Uterus (tissue), 2 donors: Measurements from ENCODE around the gene GOLM1.

ENCODE experiments used
- CTCF ChIP-seq, 4 experiments: fragments of 200-600 bp in 2 of 4; fragments of 450-650 bp in 2 of 4; sonication (generic) in 2 of 4; IDR thresholded peaks; one replicate each; pipeline ENCODE4 v1.5.1; 2016 to 2019; ENCODE audit warnings: antibody characterized with exemption in 4 of 4, mild to moderate bottlenecking in 2 of 4, moderate library complexity in 1 of 4
- POLR2A ChIP-seq, 2 donors: fragments of 450-650 bp; IDR thresholded peaks; one replicate each; pipeline ENCODE4 v1.6.1; 2016; ENCODE audit warnings: antibody characterized with exemption in 2 of 2, mild to moderate bottlenecking in 1 of 2, moderate library complexity in 1 of 2

GRCh38 chr9:86021166-86021565 lies 78.2 kb downstream of the GOLM1 start:
- TF ChIP-seq CTCF (IDR thresholded peaks at IDR 0.05) (no peak), POLR2A (IDR thresholded peaks at IDR 0.05) (no peak)
